GM12878 (cell line): ENCODE results near the gene CAPZB. TPM values are rescaled to one million over a fixed set of nuclear protein-coding genes. Genes with fewer than 3 reads are reported as not detected.

Experiments
- ATAC-seq: fragments of 200-7000 bp; cut with Tn5 transposase; 3 replicates; pipeline ENCODE4 v1.9.1; 2020; ENCODE audit warnings: mild to moderate bottlenecking, moderate library complexity
- BruUV-seq: library from RNA; stranded (reverse); fragments of 400-500 nt; replicated peaks from 2 replicates; lab custom pipeline; 2021; lab: Mats Ljungman, UMichigan
- CTCF ChIA-PET: fragments of 300-600 bp; sonication (Branson Sonifier 250); formaldehyde crosslinking; extraction: SDS; loops from one replicate; lab custom pipeline; 2021; ENCODE audit warnings: inconsistent platforms; lab: Yijun Ruan, JAX
- POLR2A ChIA-PET: fragments of 350-600 bp; formaldehyde crosslinking; extraction: SDS; loops from one replicate; lab custom pipeline; 2021; ENCODE audit warnings: inconsistent platforms; lab: Charles Lee
- RAD21 ChIA-PET: fragments of 300-600 bp; sonication (Branson Sonifier 250); formaldehyde crosslinking; loops from one replicate; lab custom pipeline; 2023; ENCODE audit warnings: antibody characterized with exemption; ENCODE audit not compliant: unreplicated experiment; lab: Charles Lee
- SMC1A ChIA-PET: fragments of 300-600 bp; sonication (Branson Sonifier 250); formaldehyde crosslinking; loops from one replicate; lab custom pipeline; 2023; ENCODE audit not compliant: unreplicated experiment, uncharacterized antibody; lab: Charles Lee
- DNase-seq: peaks from one replicate; pipeline ENCODE4 v3.0.0-alpha.2; 2011; ENCODE audit warnings: low read depth, low spot score
- FAIRE-seq: peaks from 3 replicates; lab custom pipeline; 2011; peaks lifted over from hg19 to GRCh38; lab: Jason Lieb, UNC
- H2AFZ ChIP-seq: 2 replicates; pipeline ENCODE4 v1.6.0; 2011; ENCODE audit warnings: low read depth, low read length, control low read depth; ENCODE audit not compliant: control insufficient read depth
- H3K27ac ChIP-seq: 2 replicates; pipeline ENCODE4 v1.5.1; 2011; ENCODE audit warnings: control low read depth; ENCODE audit not compliant: control insufficient read depth, insufficient read depth
- H3K27me3 ChIP-seq, 2 experiments: replicated peaks in 1 of 2; 2 replicates each; pipeline versions ENCODE4 v1.6.0 to v1.6.1; 2011; ENCODE audit warnings: low read length in 1 of 2; ENCODE audit not compliant: control insufficient read depth in 2 of 2, insufficient read depth in 2 of 2
- H3K36me3 ChIP-seq, 2 experiments: 2 replicates each; pipeline ENCODE4 v1.5.1; 2011; ENCODE audit warnings: low read length in 1 of 2; ENCODE audit not compliant: control insufficient read depth in 2 of 2, insufficient read depth in 2 of 2
- H3K4me1 ChIP-seq: 2 replicates; pipeline ENCODE4 v1.6.1; 2011; ENCODE audit warnings: mild to moderate bottlenecking, low read length, moderate library complexity, mixed read lengths; ENCODE audit not compliant: control insufficient read depth, insufficient read depth
- H3K4me2 ChIP-seq: 2 replicates; pipeline ENCODE4 v1.6.0; 2011; ENCODE audit warnings: control low read depth; ENCODE audit not compliant: control insufficient read depth, insufficient read depth
- H3K4me3 ChIP-seq: fragments of 200-600 bp; sonication (generic); 2 replicates; pipeline ENCODE4 v1.5.1; 2016
- H3K79me2 ChIP-seq: 2 replicates; pipeline ENCODE4 v1.6.0; 2011; ENCODE audit warnings: low read length; ENCODE audit not compliant: control insufficient read depth, insufficient read depth
- H3K9ac ChIP-seq: 2 replicates; pipeline ENCODE4 v1.8.0; 2011; ENCODE audit warnings: low read length, control low read depth, mixed read lengths; ENCODE audit not compliant: control insufficient read depth, insufficient read depth
- H3K9me3 ChIP-seq: replicated peaks from 3 replicates; pipeline ENCODE4 v1.5.1; 2011; ENCODE audit warnings: mild to moderate bottlenecking, low read length; ENCODE audit not compliant: control insufficient read depth, insufficient read depth
- H4K20me1 ChIP-seq: 2 replicates; pipeline ENCODE4 v1.6.0; 2011; ENCODE audit not compliant: control insufficient read depth, insufficient read depth
- E2F4 ChIP-seq: IDR thresholded peaks from 2 replicates; pipeline ENCODE4 v1.6.1; 2012; ENCODE audit warnings: low read depth, low read length, improper control_type of control experiment
- IKZF1 ChIP-seq: fragments of 450-650 bp; conservative IDR thresholded peaks from 2 replicates; pipeline ENCODE4 v1.6.1; 2017; ENCODE audit warnings: antibody characterized with exemption, mild to moderate bottlenecking
- IRF4 ChIP-seq: IDR thresholded peaks from 2 replicates; pipeline ENCODE4 v1.6.1; 2011; ENCODE audit warnings: low read depth, low read length
- MTA2 ChIP-seq: fragments of 450-650 bp; IDR thresholded peaks from 2 replicates; pipeline ENCODE4 v1.6.1; 2016; ENCODE audit warnings: low read depth, mild to moderate bottlenecking, moderate library complexity
- RAD21 ChIP-seq: IDR thresholded peaks from 2 replicates; pipeline ENCODE4 v1.6.1; 2011; ENCODE audit warnings: mild to moderate bottlenecking, low read depth, low read length, moderate library complexity; ENCODE audit not compliant: insufficient read depth
- WRNIP1 ChIP-seq: IDR thresholded peaks from 2 replicates; pipeline ENCODE4 v1.6.1; 2011; ENCODE audit warnings: low read depth, low read length, improper control_type of control experiment, borderline replicate concordance
- ZBTB11 ChIP-seq: fragments of 450-650 bp; formaldehyde crosslinking; IDR thresholded peaks from 2 replicates; pipeline ENCODE4 v1.5.0; 2022; ENCODE audit warnings: mild to moderate bottlenecking, missing genetic modification characterization
- ZNF687 ChIP-seq: fragments of 450-650 bp; IDR thresholded peaks from 2 replicates; pipeline ENCODE4 v1.6.1; 2017; ENCODE audit warnings: mild to moderate bottlenecking, moderate library complexity
- WGBS: methylation state at CpG from one replicate; pipeline ENCODE4 v1.1.6; 2016; ENCODE audit warnings: low lambda C conversion rate; ENCODE audit not compliant: insufficient replicate concordance, insufficient coverage; ENCODE audit errors: missing lambda C conversion rate; 5-methylcytosine and 5-hydroxymethylcytosine counted together
- in situ Hi-C: fragments of 300-500 bp; cut with MboI; formaldehyde crosslinking; loops from 9 replicates; pipeline ENCODE4 v1.14.3; 2018; ENCODE audit warnings: mixed read lengths
- intact Hi-C: fragments of 100-400 bp; cut with micrococcal nuclease; formaldehyde crosslinking; loops from one replicate; pipeline ENCODE4 v1.14.2; 2022; ENCODE audit not compliant: unreplicated experiment
- polyA plus RNA-seq, 11 experiments: library from polyadenylated mRNA; depleted of rRNA in 4 of 11; unstranded in 6 of 11; stranded (reverse) in 5 of 11; fragments of >200 nt; fragmentation: Nextera tagmentation in 4 of 11; fragmentation: Illumina TruSeq in 1 of 11; extraction: Ambion mirVana in 4 of 11; extraction: Trizol in 1 of 11; gene quantifications; 1 replicate in 1 of 11; 2 replicates in 10 of 11; pipeline versions ENCODE4 v1.2.1 to v1.2.3, GENCODE V29; 2011 to 2016; ENCODE audit warnings: inconsistent platforms in 2 of 11, missing spikeins in 2 of 11, low read depth in 1 of 11
- total RNA-seq, 4 experiments: library from RNA; depleted of rRNA in 3 of 4; stranded (reverse); fragments of >200 nt in 3 of 4; fragmentation: Illumina TruSeq in 1 of 4; extraction: Trizol in 1 of 4; gene quantifications; 2 replicates each; pipeline versions ENCODE4 v1.2.1 to v1.2.3, GENCODE V29; 2013 to 2021
- TF ChIP-seq, protein P1 (sequence below): fragments of 450-650 bp; IDR thresholded peaks from 2 replicates; pipeline ENCODE4 v1.6.1; 2017; ENCODE audit warnings: mild to moderate bottlenecking, low read depth, inconsistent platforms; ENCODE audit not compliant: poor library complexity, severe bottlenecking
- TF ChIP-seq, protein P2 (sequence below): fragments of 150-350 bp; IDR thresholded peaks from 2 replicates; pipeline ENCODE4 v1.6.1; 2014; ENCODE audit warnings: mild to moderate bottlenecking, low read depth, low read length

Gene CAPZB
- total and polyA plus RNA-seq, 10 of the 15 experiments (the other 5 are each of a cell fraction or from before 2014, with no cell fraction given) = 104 to 454 (median 213) TPM

GRCh38 chr1:19306941-19307340, 178.4 kb downstream of the CAPZB start (continued):
- TF ChIP-seq, protein P1, sequence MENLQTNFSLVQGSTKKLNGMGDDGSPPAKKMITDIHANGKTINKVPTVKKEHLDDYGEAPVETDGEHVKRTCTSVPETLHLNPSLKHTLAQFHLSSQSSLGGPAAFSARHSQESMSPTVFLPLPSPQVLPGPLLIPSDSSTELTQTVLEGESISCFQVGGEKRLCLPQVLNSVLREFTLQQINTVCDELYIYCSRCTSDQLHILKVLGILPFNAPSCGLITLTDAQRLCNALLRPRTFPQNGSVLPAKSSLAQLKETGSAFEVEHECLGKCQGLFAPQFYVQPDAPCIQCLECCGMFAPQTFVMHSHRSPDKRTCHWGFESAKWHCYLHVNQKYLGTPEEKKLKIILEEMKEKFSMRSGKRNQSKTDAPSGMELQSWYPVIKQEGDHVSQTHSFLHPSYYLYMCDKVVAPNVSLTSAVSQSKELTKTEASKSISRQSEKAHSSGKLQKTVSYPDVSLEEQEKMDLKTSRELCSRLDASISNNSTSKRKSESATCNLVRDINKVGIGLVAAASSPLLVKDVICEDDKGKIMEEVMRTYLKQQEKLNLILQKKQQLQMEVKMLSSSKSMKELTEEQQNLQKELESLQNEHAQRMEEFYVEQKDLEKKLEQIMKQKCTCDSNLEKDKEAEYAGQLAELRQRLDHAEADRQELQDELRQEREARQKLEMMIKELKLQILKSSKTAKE = no peak
- TF ChIP-seq IKZF1 (no peak), IRF4 (no peak)
- TF ChIP-seq, protein P2, sequence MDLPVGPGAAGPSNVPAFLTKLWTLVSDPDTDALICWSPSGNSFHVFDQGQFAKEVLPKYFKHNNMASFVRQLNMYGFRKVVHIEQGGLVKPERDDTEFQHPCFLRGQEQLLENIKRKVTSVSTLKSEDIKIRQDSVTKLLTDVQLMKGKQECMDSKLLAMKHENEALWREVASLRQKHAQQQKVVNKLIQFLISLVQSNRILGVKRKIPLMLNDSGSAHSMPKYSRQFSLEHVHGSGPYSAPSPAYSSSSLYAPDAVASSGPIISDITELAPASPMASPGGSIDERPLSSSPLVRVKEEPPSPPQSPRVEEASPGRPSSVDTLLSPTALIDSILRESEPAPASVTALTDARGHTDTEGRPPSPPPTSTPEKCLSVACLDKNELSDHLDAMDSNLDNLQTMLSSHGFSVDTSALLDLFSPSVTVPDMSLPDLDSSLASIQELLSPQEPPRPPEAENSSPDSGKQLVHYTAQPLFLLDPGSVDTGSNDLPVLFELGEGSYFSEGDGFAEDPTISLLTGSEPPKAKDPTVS = no peak
- TF ChIP-seq, all 136 proteins: peak for 0

DNA sequence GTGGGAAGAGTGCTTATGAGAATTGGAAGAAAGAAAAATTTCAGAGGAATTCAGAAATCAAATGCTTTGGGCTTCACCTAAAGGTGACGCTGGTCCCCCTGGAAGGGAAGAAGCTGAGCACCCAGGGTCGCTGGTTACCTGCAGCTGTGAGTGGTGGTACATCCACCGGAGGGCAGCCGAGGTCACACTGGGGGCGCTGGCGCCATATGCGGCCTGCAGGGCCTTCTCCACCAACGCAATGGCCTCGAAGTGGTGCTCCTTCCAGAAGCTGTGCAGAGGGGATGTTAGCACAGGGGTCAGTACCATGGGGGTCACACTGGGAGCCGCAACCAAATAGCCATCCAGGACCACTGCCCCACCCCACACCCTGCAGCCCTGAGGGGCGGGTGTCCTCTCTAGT, 179.5 kb downstream of the CAPZB start:
- CTCF ChIA-PET = no interaction called here
- TF ChIP-seq MTA2 (no peak), WRNIP1 (no peak), RAD21 (no peak), ZNF687 (no peak), E2F4 (no peak), ZBTB11 (CRISPR knock-in tag) (no peak)

More for the DNA sequence above, 179.5 kb downstream of the CAPZB start:
- no peak overlapping the region for H3K4me2 ChIP-seq
- H4K20me1 ChIP-seq = no peaks in the 10 kb centered on the region; the same call in 1 of the 2 replicates
- H3K9me3 ChIP-seq = no peaks in the 10 kb centered on the region
- BruUV-seq = no TSS peak
- H3K79me2 ChIP-seq = peaks cover under 1% of the 10 kb centered on the region
- H3K4me3 ChIP-seq = no peak overlapping the region
- POLR2A ChIA-PET = no interaction called here
- SMC1A ChIA-PET = no interaction called here
- WGBS = 93% methylated on average over 11 of the region's 11 CpGs
- intact Hi-C loops (no loop called here), in situ Hi-C loops (no loop called here)
- H3K27me3 ChIP-seq = no peaks in the 10 kb centered on the region
- FAIRE-seq = no peak
- no peak overlapping the region for H3K27ac ChIP-seq
- H3K4me1 ChIP-seq = peaks cover 3% of the 10 kb centered on the region
- no peak overlapping the region for H2AFZ ChIP-seq
- ATAC-seq = no peak
- peaks cover 0 to 8% of the 10 kb centered on the region in 2 experiments; a peak in 2 of 4 replicates for H3K36me3 ChIP-seq
- DNase-seq = no peak
- RAD21 ChIA-PET = no interaction called here
- no peak overlapping the region for H3K9ac ChIP-seq
